ENCODE measurements around the gene MBP. TPM values are rescaled to one million over a fixed set of nuclear protein-coding genes. Genes with fewer than 3 reads are reported as not detected.

The MBP gene
- total and polyA plus RNA-seq, 2 donors (not counting 3 experiments of a cell fraction or from before 2014, with no cell fraction given): 1.7 to 2.3 TPM

GRCh38 chr18:76989647-76990190 is 142.9 kb downstream of the MBP start:
- Histone ChIP-seq H3K4me3 (replicated peaks in 1 of 3; ENCODE audit: insufficient read depth in 1 of 3, low read depth in 1 of 3, low read length in 3 of 3) (no peak overlapping the region), H3K9ac (replicated peaks; ENCODE audit: extremely low read depth, insufficient read depth, low read length) (no peak overlapping the region), H3K36me3 (ENCODE audit: control insufficient read depth in 2 of 2, extremely low read depth in 1 of 2, insufficient read depth in 2 of 2, low read length in 2 of 2) (no peaks in the 10 kb centered on the region), H3K27ac (ENCODE audit: insufficient read depth, low read depth, low read length) (no peak overlapping the region), H3K79me2 (ENCODE audit: control insufficient read depth, insufficient read depth, low read length) (no peaks in the 10 kb centered on the region), H4K20me1 (replicated peaks; ENCODE audit: control insufficient read depth, extremely low read depth, insufficient read depth, low read length) (no peaks in the 10 kb centered on the region), H3K4me1 (ENCODE audit: control insufficient read depth, extremely low read depth, insufficient read depth, low read length) (no peaks in the 10 kb centered on the region), H2AFZ (ENCODE audit: low read depth, low read length) (no peak overlapping the region), H3K9me1 (replicated peaks; ENCODE audit: control insufficient read depth, extremely low read depth, insufficient read depth, low read length) (no peaks in the 10 kb centered on the region), H3K4me2 (ENCODE audit: insufficient read depth, low read length) (no peak overlapping the region), H3K9me3 (replicated peaks; ENCODE audit: control insufficient read depth, insufficient read depth, low read length) (no peaks in the 10 kb centered on the region), H3K27me3 (ENCODE audit: control insufficient read depth in 2 of 2, insufficient read depth in 2 of 2, low read length in 2 of 2) (peaks cover 0 to 9% of the 10 kb centered on the region in 2 experiments)
- no peak for FAIRE-seq
- ChIA-PET POLR2A (no interaction called here), CTCF (interaction anchor here (2.5 kb wide), 1 partner anchor 10 kb away, joined by 9 read pairs; no protein-coding TSS in a partner anchor)
- BruUV-seq (replicated peaks): no TSS peak
- DNase-seq (ENCODE audit: low read depth, low spot score): no peak
- intact Hi-C loops (cut with micrococcal nuclease): no loop called here
- dilution Hi-C loops (cut with MboI; ENCODE audit: extremely low pct_ligation_motif_present, low sequenced_read_pairs): no loop called here
- TF ChIP-seq JUN (IDR thresholded peaks at IDR 0.05; ENCODE audit: borderline replicate concordance, insufficient read depth, insufficient read length, low read depth) (no peak), CTCF (IDR thresholded peaks at IDR 0.05; ENCODE audit: extremely low read depth in 1 of 2, insufficient read depth in 1 of 2, low read depth in 1 of 2, low read length in 2 of 2) (no peak), FOS (IDR thresholded peaks at IDR 0.05; ENCODE audit: borderline replicate concordance, insufficient read depth, low read length) (no peak), GATA2 (IDR thresholded peaks at IDR 0.05; ENCODE audit: insufficient read depth, insufficient read length, low read depth, low read length) (no peak), MAX (IDR thresholded peaks at IDR 0.05; ENCODE audit: insufficient read depth, insufficient read length) (no peak), POLR2AphosphoS5 (IDR thresholded peaks at IDR 0.05; ENCODE audit: insufficient read depth, low read depth, low read length) (no peak), EZH2 (IDR thresholded peaks at IDR 0.05; ENCODE audit: borderline replicate concordance, low read depth, low read length, severe bottlenecking) (no peak), POLR2A (IDR thresholded peaks at IDR 0.05; ENCODE audit: low read depth, low read length) (no peak), MYC (IDR thresholded peaks at IDR 0.05; ENCODE audit: low read depth, low read length) (no peak)

Measured in endothelial cell of umbilical vein (primary cell).